ENCODE data around the gene ARHGEF4.
"Not testable (repeated sequence)": the region's sequence is repeated elsewhere in the genome, so short reads cannot be mapped to it uniquely, and the experiment has no call there.

ARHGEF4 gene

DNA sequence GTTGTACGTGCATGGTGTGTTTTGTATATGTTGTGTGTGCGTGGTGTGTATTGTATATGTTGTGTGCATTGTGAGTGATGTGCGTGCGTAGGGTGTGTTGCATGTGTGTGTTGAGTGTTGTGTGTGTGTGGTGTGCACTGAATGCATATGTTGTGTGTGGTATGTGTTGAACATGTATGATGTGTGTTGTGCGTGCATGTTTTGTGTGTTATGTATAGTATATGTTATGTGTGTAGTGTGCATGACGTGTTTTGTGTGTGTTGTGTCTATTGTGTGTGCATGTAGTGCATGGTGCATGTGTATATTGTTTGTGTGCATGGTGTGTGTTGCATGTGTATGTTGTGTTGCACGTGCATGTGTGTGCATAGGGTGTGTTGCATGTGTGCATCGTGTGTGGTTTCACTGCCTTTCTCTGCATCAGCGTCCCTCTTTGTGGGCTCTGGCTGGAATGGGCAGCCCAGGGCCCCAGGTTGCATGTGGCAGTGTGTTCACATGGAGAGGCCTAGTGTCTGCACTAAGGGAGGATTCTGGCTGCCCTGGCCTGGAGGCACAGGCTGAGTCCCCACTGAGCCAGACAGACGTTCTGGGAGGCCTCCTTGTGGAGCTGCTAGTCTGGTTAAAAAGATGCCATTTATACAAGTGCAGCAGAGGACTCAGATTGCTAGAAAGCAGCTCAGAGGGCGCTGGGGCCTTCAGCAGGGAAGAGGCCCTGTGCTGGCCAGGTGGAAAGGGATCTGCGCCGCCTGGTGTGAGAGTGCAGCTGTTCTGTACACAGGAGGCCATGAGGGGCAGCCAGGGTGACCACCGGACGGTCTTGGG lies 149.3 kb downstream of the ARHGEF4 start:
- Histone ChIP-seq H3K4me3 (ENCODE audit: low read depth, low read length) (peak overlapping the region; percentile 39), H3K9ac (ENCODE audit: low read length) (no peak overlapping the region), H3K4me1 (ENCODE audit: control insufficient read depth in 1 of 2, insufficient read depth in 2 of 2, low read length in 2 of 2) (no peaks in the 10 kb centered on the region), H3K4ac (ENCODE audit: low read depth, low read length) (no peak overlapping the region), H4K12ac (ENCODE audit: low read depth, low read length) (no peak overlapping the region), H3K9me3 (ENCODE audit: insufficient read depth, low read depth, low read length) (peaks cover 2% of the 10 kb centered on the region), H2AK5ac (ENCODE audit: low read length) (no peak overlapping the region), H2BK120ac (ENCODE audit: insufficient read depth, low read length, poor library complexity) (no peak overlapping the region), H3K23ac (ENCODE audit: low read length) (no peak overlapping the region), H3K14ac (ENCODE audit: low read length) (no peak overlapping the region), H3K36me3 (ENCODE audit: control insufficient read depth in 1 of 2, insufficient read depth in 2 of 2, low read length in 2 of 2) (no peaks in the 10 kb centered on the region), H3K18ac (ENCODE audit: low read length) (no peak overlapping the region), H3K4me2 (ENCODE audit: low read length) (no peak overlapping the region), H3K79me2 (ENCODE audit: control insufficient read depth, insufficient read depth, low read length, poor library complexity) (no peaks in the 10 kb centered on the region), H3K27ac (ENCODE audit: low read depth, low read length) (no peak overlapping the region), H4K8ac (ENCODE audit: low read depth, low read length) (no peak overlapping the region), H2BK5ac (ENCODE audit: low read depth, low read length, poor library complexity) (no peak overlapping the region), H2AFZ (ENCODE audit: insufficient read depth, low read length, poor library complexity) (no peak overlapping the region), H3K79me1 (ENCODE audit: low read length) (no peaks in the 10 kb centered on the region), H4K91ac (ENCODE audit: low read depth, low read length) (no peak overlapping the region), H2BK12ac (ENCODE audit: low read length) (no peak overlapping the region), H3K27me3 (ENCODE audit: insufficient read depth, low read length) (no peaks in the 10 kb centered on the region)
- 100% methylated on average over 4 of the region's 15 CpGs for WGBS (ENCODE audit: extremely low coverage, insufficient coverage, insufficient read length)
- no peak for DNase-seq

DNA sequence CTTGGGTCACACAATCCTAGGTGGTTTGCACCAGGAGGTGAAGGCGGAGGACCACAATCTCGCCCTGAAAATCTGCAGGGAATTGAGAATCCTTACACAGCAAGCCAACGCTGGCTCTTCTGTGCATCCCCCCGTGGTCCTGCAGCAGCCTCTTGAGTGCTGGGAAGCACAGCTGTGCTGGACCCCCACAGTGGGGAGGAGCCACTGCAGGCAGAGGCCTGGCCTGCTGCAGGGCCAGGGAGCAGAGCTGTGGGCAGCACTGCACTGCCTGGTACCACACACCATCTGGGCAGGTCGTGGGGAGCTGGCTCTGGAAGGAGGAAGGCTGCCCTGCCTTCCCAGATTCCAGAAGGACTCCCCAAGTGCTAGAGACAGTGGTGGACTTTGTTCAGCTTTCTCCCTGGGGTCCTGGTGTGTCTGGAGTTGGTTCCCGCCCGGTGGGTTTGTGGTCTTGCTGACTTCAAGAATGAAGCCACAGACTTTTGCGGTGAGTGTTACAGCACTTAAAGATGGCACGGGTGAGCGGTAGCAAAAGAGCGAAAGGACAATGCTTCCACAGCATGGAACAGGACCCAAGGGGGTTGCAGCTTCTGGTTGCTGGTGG lies 150.3 kb downstream of the ARHGEF4 start:
- Histone ChIP-seq H2BK120ac (ENCODE audit: insufficient read depth, low read length, poor library complexity) (no peak overlapping the region), H3K9me3 (ENCODE audit: insufficient read depth, low read depth, low read length) (peaks cover 2% of the 10 kb centered on the region), H4K12ac (ENCODE audit: low read depth, low read length) (peak overlapping the region; percentile 20), H2AK5ac (ENCODE audit: low read length) (no peak overlapping the region), H3K79me2 (ENCODE audit: control insufficient read depth, insufficient read depth, low read length, poor library complexity) (no peaks in the 10 kb centered on the region), H2AFZ (ENCODE audit: insufficient read depth, low read length, poor library complexity) (no peak overlapping the region), H3K23ac (ENCODE audit: low read length) (no peak overlapping the region), H3K27ac (ENCODE audit: low read depth, low read length) (no peak overlapping the region), H4K8ac (ENCODE audit: low read depth, low read length) (no peak overlapping the region), H3K4ac (ENCODE audit: low read depth, low read length) (no peak overlapping the region), H4K91ac (ENCODE audit: low read depth, low read length) (no peak overlapping the region), H3K4me3 (ENCODE audit: low read depth, low read length) (no peak overlapping the region), H3K79me1 (ENCODE audit: low read length) (no peaks in the 10 kb centered on the region), H3K9ac (ENCODE audit: low read length) (no peak overlapping the region), H3K4me2 (ENCODE audit: low read length) (no peak overlapping the region), H3K36me3 (ENCODE audit: control insufficient read depth in 1 of 2, insufficient read depth in 2 of 2, low read length in 2 of 2) (no peaks in the 10 kb centered on the region), H3K14ac (ENCODE audit: low read length) (no peak overlapping the region), H3K18ac (ENCODE audit: low read length) (no peak overlapping the region), H2BK5ac (ENCODE audit: low read depth, low read length, poor library complexity) (no peak overlapping the region), H3K4me1 (ENCODE audit: control insufficient read depth in 1 of 2, insufficient read depth in 2 of 2, low read length in 2 of 2) (no peaks in the 10 kb centered on the region), H2BK12ac (ENCODE audit: low read length) (no peak overlapping the region), H3K27me3 (ENCODE audit: insufficient read depth, low read length) (no peaks in the 10 kb centered on the region)
- no CpG with 5 or more reads among the region's 11 CpGs for WGBS (ENCODE audit: extremely low coverage, insufficient coverage, insufficient read length)
- DNase-seq = no peak

DNA sequence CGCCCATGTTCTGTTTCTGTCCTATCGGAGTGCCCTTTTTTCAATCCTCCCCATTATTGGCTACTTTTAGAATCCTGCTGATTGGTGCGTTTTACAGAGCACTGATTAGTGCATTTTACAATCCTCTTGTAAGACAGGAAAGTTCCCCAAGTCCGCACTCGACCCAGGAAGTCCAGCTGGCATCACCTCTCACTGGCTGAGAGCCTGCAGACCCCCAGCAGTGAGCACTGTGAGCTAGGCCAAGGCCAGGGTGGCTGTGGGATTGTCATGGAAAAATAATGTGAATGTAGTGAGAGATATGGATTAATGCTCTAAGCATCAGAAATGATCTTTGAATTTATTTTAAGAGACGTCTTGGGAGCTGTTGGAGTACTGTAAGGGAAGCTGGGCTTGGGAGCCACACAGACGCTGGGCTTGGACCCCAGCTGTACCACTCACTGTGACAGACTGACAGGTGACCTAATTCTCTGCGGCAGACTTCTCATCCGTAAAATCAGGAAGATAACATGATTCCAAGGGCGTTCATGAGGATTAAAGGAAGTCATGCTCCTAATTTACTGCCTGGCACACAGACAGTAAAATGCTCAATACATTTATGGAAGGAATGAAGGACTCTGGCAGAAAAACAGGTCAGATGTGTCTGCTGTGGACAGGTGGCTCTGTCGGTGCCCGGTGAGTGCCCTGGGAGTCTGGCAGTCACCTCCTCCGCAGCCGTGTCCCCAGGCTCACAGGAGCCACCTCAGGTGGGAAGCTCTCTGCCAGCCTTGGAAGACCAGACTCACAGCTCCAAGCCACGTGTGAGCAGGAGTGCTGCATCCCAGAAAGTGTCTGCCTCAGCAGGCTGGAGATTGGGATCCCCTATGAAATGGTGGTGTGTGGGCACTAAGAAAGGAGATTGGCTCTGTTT lies 151.1 kb downstream of the ARHGEF4 start:
- Histone ChIP-seq H3K18ac (ENCODE audit: low read length) (no peak overlapping the region), H3K79me2 (ENCODE audit: control insufficient read depth, insufficient read depth, low read length, poor library complexity) (no peaks in the 10 kb centered on the region), H3K4ac (ENCODE audit: low read depth, low read length) (no peak overlapping the region), H4K91ac (ENCODE audit: low read depth, low read length) (no peak overlapping the region), H3K23ac (ENCODE audit: low read length) (no peak overlapping the region), H2BK120ac (ENCODE audit: insufficient read depth, low read length, poor library complexity) (no peak overlapping the region), H3K4me2 (ENCODE audit: low read length) (no peak overlapping the region), H3K4me3 (ENCODE audit: low read depth, low read length) (no peak overlapping the region), H2AK5ac (ENCODE audit: low read length) (no peak overlapping the region), H3K79me1 (ENCODE audit: low read length) (no peaks in the 10 kb centered on the region), H3K36me3 (ENCODE audit: control insufficient read depth in 1 of 2, insufficient read depth in 2 of 2, low read length in 2 of 2) (no peaks in the 10 kb centered on the region), H3K27me3 (ENCODE audit: insufficient read depth, low read length) (no peaks in the 10 kb centered on the region), H2BK12ac (ENCODE audit: low read length) (no peak overlapping the region), H3K9ac (ENCODE audit: low read length) (no peak overlapping the region), H3K9me3 (ENCODE audit: insufficient read depth, low read depth, low read length) (peaks cover 2% of the 10 kb centered on the region), H2BK5ac (ENCODE audit: low read depth, low read length, poor library complexity) (no peak overlapping the region), H3K27ac (ENCODE audit: low read depth, low read length) (no peak overlapping the region), H4K8ac (ENCODE audit: low read depth, low read length) (no peak overlapping the region), H3K4me1 (ENCODE audit: control insufficient read depth in 1 of 2, insufficient read depth in 2 of 2, low read length in 2 of 2) (no peaks in the 10 kb centered on the region), H4K12ac (ENCODE audit: low read depth, low read length) (no peak overlapping the region), H3K14ac (ENCODE audit: low read length) (no peak overlapping the region), H2AFZ (ENCODE audit: insufficient read depth, low read length, poor library complexity) (no peak overlapping the region)
- no peak for DNase-seq
- no CpG with 5 or more reads among the region's 15 CpGs for WGBS (ENCODE audit: extremely low coverage, insufficient coverage, insufficient read length)

DNA sequence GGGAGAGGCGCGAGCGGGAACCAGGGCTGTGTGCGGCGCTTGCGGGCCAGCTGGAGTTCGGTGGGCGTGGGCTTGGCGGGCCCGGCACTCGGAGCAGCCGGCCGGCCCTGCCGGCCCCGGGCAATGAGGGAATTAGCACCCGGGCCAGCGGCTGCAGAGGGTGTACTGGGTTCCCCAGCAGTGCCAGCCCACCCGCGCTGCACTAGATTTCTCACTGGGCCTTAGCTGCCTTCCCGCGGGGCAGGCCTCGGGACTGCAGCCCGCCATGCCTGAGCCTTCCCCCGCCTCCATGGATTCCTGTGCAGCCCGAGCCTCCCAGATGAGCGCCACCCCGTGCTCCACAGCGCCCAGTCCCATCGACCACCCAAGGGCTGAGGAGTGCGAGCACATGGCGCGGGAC lies 154.7 kb downstream of the ARHGEF4 start:
- H3K79me1 ChIP-seq (ENCODE audit: low read length) = not testable (repeated sequence)

More for the DNA sequence above, 154.7 kb downstream of the ARHGEF4 start:
- H3K9ac ChIP-seq (ENCODE audit: low read length); H3K23ac ChIP-seq (ENCODE audit: low read length); H3K4me3 ChIP-seq (ENCODE audit: low read depth, low read length); H3K18ac ChIP-seq (ENCODE audit: low read length); DNase-seq; H2BK12ac ChIP-seq (ENCODE audit: low read length); H3K4me1 ChIP-seq (ENCODE audit: control insufficient read depth in 1 of 2, insufficient read depth in 2 of 2, low read length in 2 of 2); H4K8ac ChIP-seq (ENCODE audit: low read depth, low read length); H2BK5ac ChIP-seq (ENCODE audit: low read depth, low read length, poor library complexity); H4K12ac ChIP-seq (ENCODE audit: low read depth, low read length); H2AFZ ChIP-seq (ENCODE audit: insufficient read depth, low read length, poor library complexity); H3K79me2 ChIP-seq (ENCODE audit: control insufficient read depth, insufficient read depth, low read length, poor library complexity); H2BK120ac ChIP-seq (ENCODE audit: insufficient read depth, low read length, poor library complexity); H3K4me2 ChIP-seq (ENCODE audit: low read length); H3K36me3 ChIP-seq (ENCODE audit: control insufficient read depth in 1 of 2, insufficient read depth in 2 of 2, low read length in 2 of 2); H2AK5ac ChIP-seq (ENCODE audit: low read length); H3K14ac ChIP-seq (ENCODE audit: low read length); H4K91ac ChIP-seq (ENCODE audit: low read depth, low read length); H3K4ac ChIP-seq (ENCODE audit: low read depth, low read length); H3K9me3 ChIP-seq (ENCODE audit: insufficient read depth, low read depth, low read length); H3K27me3 ChIP-seq (ENCODE audit: insufficient read depth, low read length); H3K27ac ChIP-seq (ENCODE audit: low read depth, low read length): not testable (repeated sequence)
- no CpG with 5 or more reads among the region's 32 CpGs for WGBS (ENCODE audit: extremely low coverage, insufficient coverage, insufficient read length)
